ENCODE results near the gene ILDR1. TPM values are rescaled to one million over a fixed set of nuclear protein-coding genes. Genes with fewer than 3 reads are reported as not detected.

Gene ILDR1
- total and polyA plus RNA-seq, 10 of the 15 experiments (the other 5 are each of a cell fraction or from before 2014, with no cell fraction given), result 1.3 to 12.0 (median 7.0) TPM

GRCh38 chr3:121988146-121988545 is 33.9 kb downstream of the ILDR1 start:
- RAD21 ChIA-PET (ENCODE audit: unreplicated experiment), result no interaction called here
- Histone ChIP-seq H3K4me1 (ENCODE audit: control insufficient read depth, insufficient read depth, low read length) (peaks cover 7% of the 10 kb centered on the region), H3K4me3 (no peak overlapping the region), H3K36me3 (ENCODE audit: control insufficient read depth in 2 of 2, insufficient read depth in 2 of 2, low read length in 1 of 2) (peaks cover 3 to 12% of the 10 kb centered on the region in 2 experiments; a peak in 3 of 4 replicates), H3K9ac (ENCODE audit: control insufficient read depth, insufficient read depth, low read length) (no peak overlapping the region), H3K4me2 (ENCODE audit: control insufficient read depth, insufficient read depth) (no peak overlapping the region), H3K9me3 (replicated peaks; ENCODE audit: control insufficient read depth, insufficient read depth, low read length) (no peaks in the 10 kb centered on the region; the same call in none of the 3 replicates), H3K27me3 (replicated peaks in 1 of 2; ENCODE audit: control insufficient read depth in 2 of 2, insufficient read depth in 2 of 2, low read length in 1 of 2) (no peaks in the 10 kb centered on the region), H4K20me1 (ENCODE audit: control insufficient read depth, insufficient read depth) (no peaks in the 10 kb centered on the region), H2AFZ (ENCODE audit: control insufficient read depth, low read depth, low read length) (no peak overlapping the region), H3K27ac (ENCODE audit: control insufficient read depth, insufficient read depth) (no peak overlapping the region), H3K79me2 (ENCODE audit: control insufficient read depth, insufficient read depth, low read length) (no peaks in the 10 kb centered on the region)
- ATAC-seq (no peak), DNase-seq (ENCODE audit: low read depth, low spot score) (no peak), FAIRE-seq (no peak)
- in situ Hi-C loops (cut with MboI), result no loop called here
- SMC1A ChIA-PET (ENCODE audit: uncharacterized antibody, unreplicated experiment), result interaction anchor here (28.1 kb wide), 1 partner anchor 102 kb away, joined by 882 read pairs; no protein-coding TSS in a partner anchor
- WGBS (ENCODE audit: insufficient coverage, insufficient replicate concordance, low lambda C conversion rate, missing lambda C conversion rate), result 85% methylated on average over 2 of the region's 2 CpGs
- intact Hi-C loops (cut with micrococcal nuclease; ENCODE audit: unreplicated experiment), result no loop called here
- POLR2A ChIA-PET, result no interaction called here
- BruUV-seq (replicated peaks), result no TSS peak
- CTCF ChIA-PET, result interaction anchor here (2.8 kb wide), 1 partner anchor 14 kb away, joined by 8 read pairs; no protein-coding TSS in a partner anchor
- no peak for TF ChIP-seq ZNF384 (IDR thresholded peaks at IDR 0.05; ENCODE audit: borderline replicate concordance, low read depth, low read length)
- no peak for TF ChIP-seq HDAC6 (IDR thresholded peaks at IDR 0.05; ENCODE audit: unreplicated experiment)
- TF ChIP-seq MEF2B (IDR thresholded peaks at IDR 0.05; ENCODE audit: partially characterized antibody, poor library complexity, severe bottlenecking), result no peak
- no peak for TF ChIP-seq BHLHE40 (IDR thresholded peaks at IDR 0.05; ENCODE audit: borderline replicate concordance in 1 of 2, low read depth in 2 of 2, low read length in 1 of 2)
- TF ChIP-seq EZH2 (IDR thresholded peaks at IDR 0.05; ENCODE audit: borderline replicate concordance, control insufficient read depth, low read depth, low read length), result no peak
- no peak for TF ChIP-seq E2F4 (IDR thresholded peaks at IDR 0.05; ENCODE audit: low read depth, low read length)
- TF ChIP-seq GABPA (IDR thresholded peaks at IDR 0.05; ENCODE audit: low read depth), result no peak
- no peak for TF ChIP-seq SPI1 (IDR thresholded peaks at IDR 0.05; ENCODE audit: borderline replicate concordance, insufficient read depth, low read depth, low read length)
- TF ChIP-seq SMAD1 (IDR thresholded peaks at IDR 0.05; ENCODE audit: low read depth, partially characterized antibody), result no peak
- no peak for TF ChIP-seq EGR1 (IDR thresholded peaks at IDR 0.05; ENCODE audit: borderline replicate concordance in 1 of 2, low read depth in 2 of 2, low read length in 2 of 2)
- no peak for TF ChIP-seq JUNB (IDR thresholded peaks at IDR 0.05)
- TF ChIP-seq BMI1 (IDR thresholded peaks at IDR 0.05; ENCODE audit: borderline replicate concordance), result no peak
- no peak for TF ChIP-seq CBX5 (IDR thresholded peaks at IDR 0.05; ENCODE audit: low read depth)
- TF ChIP-seq RELA (IDR thresholded peaks at IDR 0.05; ENCODE audit: borderline replicate concordance, partially characterized antibody), result no peak
- TF ChIP-seq LARP7 (IDR thresholded peaks at IDR 0.05), result no peak
- no peak for TF ChIP-seq CEBPB (IDR thresholded peaks at IDR 0.05; ENCODE audit: borderline replicate concordance in 1 of 2, low read depth in 2 of 2, low read length in 2 of 2)
